ENCODE data around the gene HSPA4.
"Not testable (repeated sequence)": the region's sequence is repeated elsewhere in the genome, so short reads cannot be mapped to it uniquely, and the experiment has no call there.

HSPA4 gene

GRCh38 chr5:133129289-133129688 is 77.5 kb downstream of the HSPA4 start:
- DNase-seq: no peak

- no peak for DNase-seq
These were observed 78.1 kb downstream of the HSPA4 start for GRCh38 chr5:133129950-133130349.

- DNase-seq: no peak
These were observed 78.7 kb downstream of the HSPA4 start for GRCh38 chr5:133130387-133131118.

- DNase-seq: no peak
These were observed 80.9 kb downstream of the HSPA4 start for GRCh38 chr5:133132717-133133116.

- not testable (repeated sequence) for DNase-seq
These were observed 81.4 kb downstream of the HSPA4 start for GRCh38 chr5:133133241-133133640.

- not testable (repeated sequence) for DNase-seq
These were observed 85.1 kb downstream of the HSPA4 start for GRCh38 chr5:133136890-133137289.

- no peak for DNase-seq
These were observed 88.5 kb downstream of the HSPA4 start for GRCh38 chr5:133140311-133140710.

- no peak for DNase-seq
These were observed 89.9 kb downstream of the HSPA4 start for GRCh38 chr5:133141746-133142145.

GRCh38 chr5:133142782-133143181 is 91.0 kb downstream of the HSPA4 start:
- no peak for DNase-seq

GRCh38 chr5:133144245-133144981 is 92.6 kb downstream of the HSPA4 start:
- DNase-seq: no peak

GRCh38 chr5:133145436-133146170 is 93.8 kb downstream of the HSPA4 start:
- no peak for DNase-seq

GRCh38 chr5:133147411-133147810 is 95.6 kb downstream of the HSPA4 start:
- no peak for DNase-seq

- DNase-seq: no peak
These were observed 96.2 kb downstream of the HSPA4 start for GRCh38 chr5:133147815-133148567.

GRCh38 chr5:133149345-133149744 is 97.5 kb downstream of the HSPA4 start:
- no peak for DNase-seq

- DNase-seq: no peak
These were observed 99.2 kb downstream of the HSPA4 start for GRCh38 chr5:133150909-133151544.

- no peak for DNase-seq
These were observed 102.7 kb downstream of the HSPA4 start for GRCh38 chr5:133154274-133155075.

- no peak for DNase-seq
These were observed 103.6 kb downstream of the HSPA4 start for GRCh38 chr5:133155326-133155969.

Data from NCI-H2081 treated with DMSO at 0.1 percent for 48 hours (cell line).